ACHN (cell line): ENCODE data around the gene RRP15.

ENCODE experiments used
- DNase-seq: peaks from one replicate; pipeline ENCODE4 v3.0.0-alpha.2; 2015
- in situ Hi-C: cut with HindIII; loops from 2 replicates; pipeline ENCODE4 v1.10.0; 2017; ENCODE audit warnings: low sequenced_read_pairs, low pct_ligation_motif_present, low pct_unique_long_range_greater_than_20kb

RRP15 gene

GRCh38 chr1:218351391-218352074, 66.4 kb downstream of the RRP15 start:
- peak; percentile 55 for DNase-seq
- in situ Hi-C loops, result no loop called here

- DNase-seq, result no peak
- in situ Hi-C loops, result no loop called here
Observed at GRCh38 chr1:218352075-218352438, 67.0 kb downstream of the RRP15 start.

- in situ Hi-C loops, result no loop called here
Observed at GRCh38 chr1:218353656-218354055, 68.6 kb downstream of the RRP15 start.

GRCh38 chr1:218355278-218355677, 70.2 kb downstream of the RRP15 start:
- DNase-seq, result no peak
- in situ Hi-C loops, result no loop called here

More at GRCh38 chr1:218353656-218354055, 68.6 kb downstream of the RRP15 start:
- no peak for DNase-seq

GRCh38 chr1:218357211-218357892, 72.3 kb downstream of the RRP15 start:
- in situ Hi-C loops, result no loop called here

GRCh38 chr1:218357893-218358232, 72.8 kb downstream of the RRP15 start:
- DNase-seq, result no peak
- in situ Hi-C loops, result no loop called here

More at GRCh38 chr1:218357211-218357892, 72.3 kb downstream of the RRP15 start:
- DNase-seq, result no peak

- in situ Hi-C loops, result no loop called here
- DNase-seq, result peak; percentile 74
Observed at GRCh38 chr1:218361298-218362065, 76.4 kb downstream of the RRP15 start.

GRCh38 chr1:218362418-218363076, 77.5 kb downstream of the RRP15 start:
- in situ Hi-C loops, result no loop called here
- DNase-seq, result no peak

GRCh38 chr1:218363141-218363540, 78.0 kb downstream of the RRP15 start:
- in situ Hi-C loops, result no loop called here
- no peak for DNase-seq

- in situ Hi-C loops, result no loop called here
- DNase-seq, result no peak
Observed at GRCh38 chr1:218364028-218364710, 79.1 kb downstream of the RRP15 start.

- in situ Hi-C loops, result no loop called here
- DNase-seq, result no peak
Observed at GRCh38 chr1:218365226-218365999, 80.3 kb downstream of the RRP15 start.

GRCh38 chr1:218366322-218367052, 81.4 kb downstream of the RRP15 start:
- DNase-seq, result peak; percentile 60
- in situ Hi-C loops, result no loop called here

- DNase-seq, result peak; percentile 95
- in situ Hi-C loops, result no loop called here
Observed at GRCh38 chr1:218367118-218367517, 82.0 kb downstream of the RRP15 start.

GRCh38 chr1:218368686-218369085, 83.6 kb downstream of the RRP15 start:
- in situ Hi-C loops, result no loop called here
- DNase-seq, result no peak

- in situ Hi-C loops, result no loop called here
- DNase-seq, result no peak
Observed at GRCh38 chr1:218369688-218370511, 84.8 kb downstream of the RRP15 start.

GRCh38 chr1:218371927-218372672, 87.0 kb downstream of the RRP15 start:
- in situ Hi-C loops, result no loop called here
- DNase-seq, result no peak
